Parathyroid adenoma (tissue), 2 donors: ENCODE measurements around the gene CAMK2D.

Source experiments
- H2AFZ ChIP-seq: fragments of 300-600 bp; sonication (generic); one replicate; pipeline ENCODE4 v1.7.0; 2017; ENCODE audit warnings: antibody characterized with exemption, mild to moderate bottlenecking
- H3K27ac ChIP-seq: fragments of 300-600 bp; sonication (generic); one replicate; pipeline ENCODE4 v1.7.0; 2017
- H3K27me3 ChIP-seq: fragments of 300-600 bp; sonication (generic); one replicate; pipeline ENCODE4 v1.7.0; 2017; ENCODE audit warnings: low read length; ENCODE audit not compliant: control insufficient read depth, insufficient read depth
- H3K36me3 ChIP-seq: fragments of 300-600 bp; sonication (generic); one replicate; pipeline ENCODE4 v1.7.0; 2017; ENCODE audit warnings: low read length; ENCODE audit not compliant: control insufficient read depth, insufficient read depth
- H3K4me1 ChIP-seq: fragments of 300-600 bp; sonication (generic); one replicate; pipeline ENCODE4 v1.7.0; 2017; ENCODE audit warnings: control low read depth
- H3K4me2 ChIP-seq: fragments of 300-600 bp; sonication (generic); one replicate; pipeline ENCODE4 v1.7.0; 2017; ENCODE audit warnings: low read length
- H3K4me3 ChIP-seq: fragments of 300-600 bp; sonication (generic); one replicate; pipeline ENCODE4 v1.7.0; 2017; ENCODE audit warnings: low read depth, low read length
- H3K79me2 ChIP-seq: fragments of 300-600 bp; sonication (generic); one replicate; pipeline ENCODE4 v1.7.0; 2017; ENCODE audit warnings: control low read depth
- H3K9ac ChIP-seq: fragments of 300-600 bp; sonication (generic); one replicate; pipeline ENCODE4 v1.7.0; 2017; ENCODE audit warnings: mild to moderate bottlenecking
- H3K9me3 ChIP-seq: fragments of 300-600 bp; sonication (generic); one replicate; pipeline ENCODE4 v1.7.0; 2017; ENCODE audit warnings: low read length; ENCODE audit not compliant: control insufficient read depth
- TF ChIP-seq, protein P1 (sequence below): fragments of 300-600 bp; sonication (generic); IDR thresholded peaks from one replicate; pipeline ENCODE4 v1.7.0; 2017; ENCODE audit warnings: antibody characterized with exemption, mild to moderate bottlenecking
- donor health status: primary hyperparathyroidism.

The CAMK2D gene

DNA sequence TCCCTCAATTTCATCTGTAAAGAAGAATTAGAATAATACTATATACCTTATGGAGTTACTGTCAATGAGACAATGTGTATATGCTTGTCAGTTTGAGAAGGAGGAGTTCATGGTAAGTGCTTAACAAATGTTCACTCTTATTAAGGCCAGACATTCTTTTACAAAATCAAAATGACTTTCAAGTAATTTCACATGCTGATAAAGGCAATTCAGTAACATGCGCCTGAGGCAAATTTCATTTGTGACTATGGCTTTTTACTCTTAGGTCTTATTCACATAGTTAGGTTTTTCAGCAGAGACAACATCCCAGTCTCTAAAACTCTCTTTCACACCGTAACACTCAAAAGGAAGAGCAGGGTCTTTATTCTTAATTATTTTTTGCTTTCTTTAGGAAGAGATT is 174.4 kb downstream of the CAMK2D start:
- Histone ChIP-seq H3K9me3 (no peaks in the 10 kb centered on the region), H3K4me2 (no peak overlapping the region), H3K36me3 (no peaks in the 10 kb centered on the region), H2AFZ (no peak overlapping the region), H3K27ac (no peak overlapping the region), H3K27me3 (no peaks in the 10 kb centered on the region), H3K9ac (no peak overlapping the region), H3K79me2 (no peaks in the 10 kb centered on the region), H3K4me3 (no peak overlapping the region), H3K4me1 (peaks cover 10% of the 10 kb centered on the region)
- TF ChIP-seq, protein P1, sequence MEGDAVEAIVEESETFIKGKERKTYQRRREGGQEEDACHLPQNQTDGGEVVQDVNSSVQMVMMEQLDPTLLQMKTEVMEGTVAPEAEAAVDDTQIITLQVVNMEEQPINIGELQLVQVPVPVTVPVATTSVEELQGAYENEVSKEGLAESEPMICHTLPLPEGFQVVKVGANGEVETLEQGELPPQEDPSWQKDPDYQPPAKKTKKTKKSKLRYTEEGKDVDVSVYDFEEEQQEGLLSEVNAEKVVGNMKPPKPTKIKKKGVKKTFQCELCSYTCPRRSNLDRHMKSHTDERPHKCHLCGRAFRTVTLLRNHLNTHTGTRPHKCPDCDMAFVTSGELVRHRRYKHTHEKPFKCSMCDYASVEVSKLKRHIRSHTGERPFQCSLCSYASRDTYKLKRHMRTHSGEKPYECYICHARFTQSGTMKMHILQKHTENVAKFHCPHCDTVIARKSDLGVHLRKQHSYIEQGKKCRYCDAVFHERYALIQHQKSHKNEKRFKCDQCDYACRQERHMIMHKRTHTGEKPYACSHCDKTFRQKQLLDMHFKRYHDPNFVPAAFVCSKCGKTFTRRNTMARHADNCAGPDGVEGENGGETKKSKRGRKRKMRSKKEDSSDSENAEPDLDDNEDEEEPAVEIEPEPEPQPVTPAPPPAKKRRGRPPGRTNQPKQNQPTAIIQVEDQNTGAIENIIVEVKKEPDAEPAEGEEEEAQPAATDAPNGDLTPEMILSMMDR = no peak

- H3K27me3 ChIP-seq = no peaks in the 10 kb centered on the region
- H3K36me3 ChIP-seq = no peaks in the 10 kb centered on the region
- H3K4me1 ChIP-seq = peaks cover 10% of the 10 kb centered on the region
- no peak overlapping the region for H3K4me3 ChIP-seq
- no peak overlapping the region for H2AFZ ChIP-seq
- H3K27ac ChIP-seq = no peak overlapping the region
- H3K9ac ChIP-seq = no peak overlapping the region
- no peak overlapping the region for H3K4me2 ChIP-seq
- TF ChIP-seq, protein P1 = no peak
- H3K9me3 ChIP-seq = no peaks in the 10 kb centered on the region
- H3K79me2 ChIP-seq = no peaks in the 10 kb centered on the region
Measured at GRCh38 chr4:113586072-113586471, 175.5 kb downstream of the CAMK2D start.

DNA sequence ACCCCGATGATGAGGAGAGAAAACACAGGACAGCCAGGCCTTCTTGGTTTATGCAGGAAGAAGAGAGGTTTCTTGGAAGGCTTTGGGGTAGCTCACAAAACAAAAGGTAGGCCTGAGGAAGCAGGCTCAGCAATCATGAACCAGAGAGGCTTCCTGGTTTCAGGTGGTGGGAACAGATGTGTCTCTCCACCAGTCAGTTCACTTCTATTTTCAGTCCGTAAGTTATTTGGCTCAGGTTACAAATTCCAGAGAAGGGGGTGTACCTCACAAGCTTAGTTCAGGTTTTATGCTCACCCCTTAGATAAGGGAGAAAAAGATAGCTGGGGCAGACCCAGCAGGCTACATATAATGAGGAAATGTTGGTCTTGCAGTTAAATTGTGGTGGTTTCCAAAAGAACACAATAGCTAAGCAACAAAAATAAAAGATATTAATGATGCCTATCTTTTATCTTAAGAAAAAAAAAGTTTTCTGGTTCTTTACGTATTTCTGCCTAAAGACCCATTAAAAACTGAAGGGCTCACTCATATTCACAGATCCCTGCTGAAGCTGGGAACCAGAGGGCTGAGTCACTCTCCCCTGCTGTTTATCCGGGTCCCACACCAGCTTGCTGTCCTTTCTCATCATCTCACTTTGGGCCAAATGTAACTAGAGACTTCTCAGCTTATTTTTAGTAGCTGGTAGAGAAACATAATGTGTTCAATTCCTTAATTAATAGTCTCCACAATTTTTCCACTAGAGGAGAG is 177.0 kb downstream of the CAMK2D start:
- Histone ChIP-seq H2AFZ (no peak overlapping the region), H3K36me3 (no peaks in the 10 kb centered on the region), H3K4me1 (peaks cover 10% of the 10 kb centered on the region), H3K27me3 (no peaks in the 10 kb centered on the region), H3K4me3 (no peak overlapping the region), H3K79me2 (no peaks in the 10 kb centered on the region), H3K4me2 (no peak overlapping the region), H3K9me3 (no peaks in the 10 kb centered on the region), H3K27ac (peak overlapping the region; percentile 37), H3K9ac (no peak overlapping the region)
- TF ChIP-seq, protein P1 = no peak

DNA sequence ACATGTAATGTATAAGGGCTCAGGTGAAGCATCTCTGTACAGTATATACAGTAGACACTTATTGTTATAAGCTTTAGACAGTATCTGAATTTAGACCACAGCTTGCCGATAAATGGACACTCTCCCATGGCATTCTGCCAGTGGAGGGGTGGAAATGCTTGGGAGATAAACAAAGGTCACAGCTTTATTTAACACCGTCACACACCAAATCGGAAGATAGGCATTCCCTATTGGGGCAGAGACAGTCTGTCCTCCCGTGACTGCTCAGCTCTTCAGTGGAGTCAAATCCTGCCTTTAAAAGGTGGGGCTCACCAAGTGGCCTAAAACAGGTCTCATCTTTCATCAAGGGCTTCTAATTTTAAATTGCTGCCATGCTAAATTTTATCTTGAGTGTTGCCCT is 178.8 kb downstream of the CAMK2D start:
- Histone ChIP-seq H3K27me3 (no peaks in the 10 kb centered on the region), H3K4me2 (no peak overlapping the region), H3K4me1 (peaks cover 10% of the 10 kb centered on the region), H2AFZ (no peak overlapping the region), H3K27ac (no peak overlapping the region), H3K9me3 (no peaks in the 10 kb centered on the region), H3K79me2 (no peaks in the 10 kb centered on the region), H3K9ac (no peak overlapping the region), H3K36me3 (no peaks in the 10 kb centered on the region), H3K4me3 (no peak overlapping the region)
- TF ChIP-seq, protein P1 = no peak

GRCh38 chr4:113579360-113579759 is 182.2 kb downstream of the CAMK2D start:
- H3K27ac ChIP-seq = no peak overlapping the region
- no peak overlapping the region for H3K4me3 ChIP-seq
- no peak overlapping the region for H2AFZ ChIP-seq
- peaks cover 10% of the 10 kb centered on the region for H3K4me1 ChIP-seq
- H3K27me3 ChIP-seq = no peaks in the 10 kb centered on the region
- no peaks in the 10 kb centered on the region for H3K79me2 ChIP-seq
- TF ChIP-seq, protein P1 = no peak
- no peaks in the 10 kb centered on the region for H3K9me3 ChIP-seq
- H3K4me2 ChIP-seq = no peak overlapping the region
- no peak overlapping the region for H3K9ac ChIP-seq
- H3K36me3 ChIP-seq = no peaks in the 10 kb centered on the region
